Tibial nerve (tissue), 4 donors: ENCODE results near the gene LPAR1. TPM values are rescaled to one million over a fixed set of nuclear protein-coding genes. Genes with fewer than 3 reads are reported as not detected.

ENCODE experiments used
- DNase-seq, 2 donors: peaks; one replicate each; pipeline ENCODE4 v3.0.0-alpha.2; 2019; ENCODE audit warnings: low spot score in 2 of 2
- H3K27ac ChIP-seq, 4 donors: fragments of 200-600 bp; sonication (generic) in 3 of 4; one replicate each; pipeline ENCODE4 v1.5.1; 2017 to 2019; ENCODE audit warnings: mild to moderate bottlenecking in 1 of 4
- H3K27me3 ChIP-seq, 2 donors: fragments of 200-600 bp; sonication (generic) in 1 of 2; one replicate each; pipeline versions ENCODE4 v1.5.1 to v1.6.0; 2017 to 2019
- H3K36me3 ChIP-seq, 3 donors: fragments of 200-600 bp; sonication (generic); one replicate each; pipeline ENCODE4 v1.5.1; 2018 to 2019
- H3K4me1 ChIP-seq, 4 donors: fragments of 200-600 bp; sonication (generic) in 3 of 4; one replicate each; pipeline ENCODE4 v1.5.1; 2017 to 2019
- H3K4me3 ChIP-seq, 4 donors: fragments of 200-600 bp; sonication (generic) in 3 of 4; one replicate each; pipeline ENCODE4 v1.5.1; 2017 to 2019; ENCODE audit warnings: mild to moderate bottlenecking in 1 of 4, moderate library complexity in 1 of 4
- H3K9me3 ChIP-seq, 4 donors: fragments of 200-600 bp; sonication (generic) in 3 of 4; one replicate each; pipeline ENCODE4 v1.5.1; 2017 to 2019
- CTCF ChIP-seq, 5 experiments: fragments of 200-600 bp in 3 of 5; fragments of 450-650 bp in 2 of 5; sonication (generic) in 3 of 5; IDR thresholded peaks; one replicate each; pipeline ENCODE4 v1.5.1; 2016 to 2019; ENCODE audit warnings: antibody characterized with exemption in 5 of 5, mild to moderate bottlenecking in 3 of 5, moderate library complexity in 2 of 5
- EP300 ChIP-seq, 2 donors: sonication (generic); formaldehyde crosslinking; IDR thresholded peaks; one replicate each; pipeline ENCODE4 v1.6.1; 2017; ENCODE audit warnings: antibody characterized with exemption in 2 of 2, mild to moderate bottlenecking in 1 of 2
- POLR2A ChIP-seq, 2 donors: fragments of 450-650 bp; IDR thresholded peaks; one replicate each; pipeline ENCODE4 v1.6.1; 2017; ENCODE audit warnings: antibody characterized with exemption in 2 of 2, mild to moderate bottlenecking in 2 of 2, moderate library complexity in 2 of 2
- WGBS, 2 donors: methylation state at CpG; one replicate each; pipeline ENCODE4 v1.1.5; 2018; 5-methylcytosine and 5-hydroxymethylcytosine counted together
- total RNA-seq, 4 donors: library from RNA; depleted of rRNA; stranded (reverse); fragments of >200 nt; gene quantifications; one replicate each; pipeline ENCODE4 v1.1.0, GENCODE V29; 2016

The LPAR1 gene
- total RNA-seq, 4 donors from 2014 or later, result 156 to 238 (median 199) TPM

DNA sequence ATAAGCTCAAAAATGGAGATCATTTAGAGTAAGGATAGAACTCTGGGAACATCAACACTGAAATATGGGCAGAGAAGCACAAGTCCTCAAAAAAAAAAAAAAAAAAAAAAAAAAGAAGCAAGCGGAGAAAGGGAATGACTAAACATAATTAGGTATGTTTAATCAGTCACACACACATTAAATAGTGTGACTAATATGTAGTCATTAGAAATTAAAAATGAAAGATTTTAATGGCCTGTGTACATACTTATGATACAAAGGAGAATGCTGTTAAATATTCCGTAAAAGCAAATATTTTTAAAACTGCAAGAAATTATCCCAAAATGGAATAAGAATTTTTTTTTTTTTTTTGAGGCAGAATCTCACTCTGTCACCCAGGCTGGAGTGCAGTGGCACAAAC, 10.5 kb downstream of the LPAR1 start:
- TF ChIP-seq POLR2A (IDR thresholded peaks at IDR 0.05), result no peak
- TF ChIP-seq CTCF (IDR thresholded peaks at IDR 0.05), result no peak
- TF ChIP-seq EP300 (IDR thresholded peaks at IDR 0.05), result no peak
- H3K4me1 ChIP-seq, result peaks cover 0 to 63% (median 16%) of the 10 kb centered on the region in 4 donors
- H3K4me3 ChIP-seq, result no peak overlapping the region
- peaks cover 0 to 8% (median 0%) of the 10 kb centered on the region in 3 donors for H3K36me3 ChIP-seq
- H3K9me3 ChIP-seq, result no peaks in the 10 kb centered on the region
- DNase-seq, result no peak
- H3K27ac ChIP-seq, result peak overlapping the region in 1 of 4 donors; percentile 52
- no peaks in the 10 kb centered on the region for H3K27me3 ChIP-seq
- 80 to 86% methylated on average over 2 of the region's 2 CpGs for WGBS, 2 donors

- no peaks in the 10 kb centered on the region for H3K36me3 ChIP-seq
- DNase-seq, result no peak
- H3K27ac ChIP-seq, result no peak overlapping the region
- H3K4me1 ChIP-seq, result peaks cover 0 to 53% (median 10%) of the 10 kb centered on the region in 4 donors
- no peaks in the 10 kb centered on the region for H3K27me3 ChIP-seq
- WGBS, 2 donors, result 59 to 64% methylated on average over 3 of the region's 3 CpGs
- TF ChIP-seq EP300 (IDR thresholded peaks at IDR 0.05) (no peak), CTCF (IDR thresholded peaks at IDR 0.05) (no peak), POLR2A (IDR thresholded peaks at IDR 0.05) (no peak)
- no peaks in the 10 kb centered on the region for H3K9me3 ChIP-seq
- H3K4me3 ChIP-seq, result no peak overlapping the region
These were observed 15.1 kb downstream of the LPAR1 start for GRCh38 chr9:111023128-111023527.

DNA sequence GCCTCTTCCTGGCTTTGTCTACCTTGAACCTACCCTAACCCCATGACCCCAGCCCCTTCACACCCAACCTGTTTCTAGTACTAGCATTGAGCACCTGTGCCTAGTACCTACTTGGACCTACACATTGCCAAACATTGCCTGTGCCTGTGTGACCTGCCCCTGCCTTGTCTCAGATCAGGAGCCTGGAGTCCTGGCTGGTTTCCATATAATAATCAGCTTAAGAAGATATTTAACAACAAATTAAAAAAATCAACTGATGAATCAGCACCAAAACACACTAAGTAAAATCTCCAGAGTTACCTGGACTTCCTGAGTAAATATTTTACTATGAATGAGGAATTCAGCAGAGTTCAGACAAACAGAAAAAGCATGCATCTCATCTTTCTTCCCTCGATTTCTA, 17.7 kb downstream of the LPAR1 start:
- WGBS, 2 donors, result 49 to 61% methylated on average over 1 of the region's 1 CpG
- no peaks in the 10 kb centered on the region for H3K9me3 ChIP-seq
- TF ChIP-seq POLR2A (IDR thresholded peaks at IDR 0.05) (no peak), CTCF (IDR thresholded peaks at IDR 0.05) (no peak), EP300 (IDR thresholded peaks at IDR 0.05) (no peak)
- H3K27me3 ChIP-seq, result no peaks in the 10 kb centered on the region
- H3K4me1 ChIP-seq, result peaks cover 0 to 67% (median 15%) of the 10 kb centered on the region in 4 donors
- DNase-seq, result no peak
- no peak overlapping the region for H3K4me3 ChIP-seq
- H3K27ac ChIP-seq, result no peak overlapping the region
- no peaks in the 10 kb centered on the region for H3K36me3 ChIP-seq

- TF ChIP-seq EP300 (IDR thresholded peaks at IDR 0.05), result no peak
- no peak for TF ChIP-seq CTCF (IDR thresholded peaks at IDR 0.05)
- TF ChIP-seq POLR2A (IDR thresholded peaks at IDR 0.05), result no peak
- Histone ChIP-seq H3K36me3 (no peaks in the 10 kb centered on the region), H3K4me1 (peaks cover 0 to 89% (median 23%) of the 10 kb centered on the region in 4 donors), H3K9me3 (no peaks in the 10 kb centered on the region), H3K27me3 (no peaks in the 10 kb centered on the region), H3K4me3 (no peak overlapping the region), H3K27ac (peak overlapping the region in 2 of 4 donors; percentile 10)
- no peak for DNase-seq
- WGBS, 2 donors, result 15 to 16% methylated on average over 3 of the region's 3 CpGs
These were observed 21.7 kb downstream of the LPAR1 start for GRCh38 chr9:111016426-111017045.

DNA sequence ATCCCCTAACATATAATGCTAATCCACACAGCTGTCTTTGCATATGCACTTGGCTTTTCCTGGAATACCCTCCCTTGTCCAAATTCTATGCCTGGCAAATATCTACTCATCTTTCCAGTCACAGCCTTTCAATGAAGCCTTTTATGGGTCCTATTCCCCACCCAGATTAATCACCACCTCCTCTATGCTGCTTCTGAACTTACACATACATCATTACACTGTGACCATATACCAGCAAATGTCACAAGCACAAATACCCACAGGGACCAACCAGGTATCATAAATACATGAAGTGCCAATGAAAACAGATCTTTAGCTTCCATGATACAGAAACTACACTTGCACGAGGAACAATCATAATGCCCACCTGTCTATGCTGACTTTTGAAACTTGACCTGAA, 22.3 kb downstream of the LPAR1 start:
- 33 to 42% methylated on average over 1 of the region's 1 CpG for WGBS, 2 donors
- H3K4me1 ChIP-seq, result peaks cover 0 to 89% (median 23%) of the 10 kb centered on the region in 4 donors
- H3K4me3 ChIP-seq, result no peak overlapping the region
- DNase-seq, result no peak
- H3K27ac ChIP-seq, result peak overlapping the region in 1 of 4 donors; percentile 10
- peaks cover 0 to 3% (median 0%) of the 10 kb centered on the region in 3 donors for H3K36me3 ChIP-seq
- no peaks in the 10 kb centered on the region for H3K27me3 ChIP-seq
- TF ChIP-seq CTCF (IDR thresholded peaks at IDR 0.05), result no peak
- TF ChIP-seq EP300 (IDR thresholded peaks at IDR 0.05), result no peak
- TF ChIP-seq POLR2A (IDR thresholded peaks at IDR 0.05), result no peak
- H3K9me3 ChIP-seq, result no peaks in the 10 kb centered on the region
